Measurements from ENCODE around the gene DIP2C.
"Not testable (repeated sequence)": the region's sequence is repeated elsewhere in the genome, so short reads cannot be mapped to it uniquely, and the experiment has no call there.

DIP2C gene

DNA sequence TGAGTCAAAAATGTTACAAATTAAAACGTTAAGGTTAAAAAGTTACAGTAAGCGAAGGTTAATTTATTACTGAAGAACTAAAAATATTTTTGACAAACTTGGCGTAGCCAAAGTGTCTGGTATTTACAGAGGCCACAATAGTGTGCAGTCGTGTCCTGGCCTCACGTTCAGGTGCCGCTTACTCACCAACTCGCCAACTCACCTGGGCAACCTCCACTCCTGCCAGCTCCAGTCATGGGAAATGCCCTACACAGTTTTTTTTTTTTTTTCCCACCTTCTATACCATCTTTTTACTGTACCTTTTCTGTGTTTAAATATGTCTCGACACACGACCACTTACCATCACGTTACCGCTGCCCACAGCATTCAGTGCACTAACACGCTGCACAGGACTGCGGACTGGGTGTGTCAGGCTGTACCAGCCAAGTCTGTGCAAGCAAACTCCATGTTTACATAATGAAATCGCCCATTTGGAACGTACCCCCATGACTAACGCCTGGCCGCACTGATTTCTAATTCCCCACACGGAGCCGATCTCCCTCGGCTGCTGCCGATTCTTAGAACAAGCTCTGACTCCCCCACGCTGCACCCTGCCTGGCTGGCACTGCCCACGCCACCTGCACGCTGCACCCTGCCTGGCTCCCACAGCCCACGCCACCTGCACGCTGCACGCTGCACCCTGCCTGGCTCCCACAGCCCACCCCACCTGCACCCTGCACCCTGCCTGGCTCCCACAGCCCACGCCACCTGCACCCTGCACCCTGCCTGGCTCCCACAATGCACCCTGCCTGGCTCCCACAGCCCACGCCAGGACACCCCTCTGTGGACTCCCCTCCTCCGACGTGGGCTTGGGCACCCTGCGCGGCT lies 351.1 kb downstream of the DIP2C start:
- DNase-seq, result no peak

DNA sequence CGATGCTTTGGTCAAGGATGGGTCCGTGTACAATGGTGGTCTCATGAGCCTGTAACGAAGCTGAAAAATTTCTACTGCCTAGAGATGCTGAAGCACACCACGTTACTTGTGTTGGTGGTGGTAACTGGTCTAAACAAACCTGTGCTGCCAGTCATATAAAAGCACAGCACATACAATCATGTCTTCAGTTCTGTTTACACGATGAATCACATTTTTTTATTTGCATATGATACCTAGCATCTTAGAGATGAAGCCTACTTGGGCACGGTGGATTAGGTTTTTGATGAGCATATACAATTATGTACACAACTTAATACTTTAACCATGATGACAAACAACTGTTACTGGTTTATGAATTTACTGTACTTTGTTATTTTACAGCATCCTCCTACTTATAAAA lies 353.2 kb downstream of the DIP2C start:
- DNase-seq, result no peak

DNA sequence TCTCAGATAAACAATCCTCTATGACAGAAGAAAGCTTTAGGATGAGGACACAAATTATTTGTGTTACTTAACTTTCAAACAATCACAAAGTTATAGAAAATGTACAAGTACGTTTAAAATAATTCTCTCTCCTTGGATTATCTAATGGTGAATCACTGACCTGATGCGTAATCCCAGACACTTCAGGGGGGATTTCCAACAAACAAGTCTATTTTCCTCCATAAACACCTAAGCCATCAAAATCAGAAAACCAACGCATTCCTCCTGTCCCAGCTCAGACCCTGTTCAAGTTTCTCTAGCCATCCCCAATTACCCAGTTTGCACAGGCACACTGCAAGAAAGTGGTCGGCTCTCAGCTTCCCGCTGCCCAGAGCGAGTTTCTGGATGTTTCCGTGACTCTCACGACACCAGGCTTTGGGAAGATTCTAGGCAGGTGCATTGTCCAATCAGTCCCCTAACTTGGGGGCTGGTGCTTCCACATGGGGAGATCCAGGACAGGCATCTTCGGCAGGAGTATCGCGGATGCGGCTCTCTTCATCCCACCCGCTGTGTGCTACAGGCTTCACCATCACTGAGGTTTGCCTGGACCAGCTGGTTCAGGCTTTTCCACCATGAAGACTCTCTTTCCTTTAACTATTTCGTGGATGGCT lies 354.2 kb downstream of the DIP2C start:
- no peak for DNase-seq

DNA sequence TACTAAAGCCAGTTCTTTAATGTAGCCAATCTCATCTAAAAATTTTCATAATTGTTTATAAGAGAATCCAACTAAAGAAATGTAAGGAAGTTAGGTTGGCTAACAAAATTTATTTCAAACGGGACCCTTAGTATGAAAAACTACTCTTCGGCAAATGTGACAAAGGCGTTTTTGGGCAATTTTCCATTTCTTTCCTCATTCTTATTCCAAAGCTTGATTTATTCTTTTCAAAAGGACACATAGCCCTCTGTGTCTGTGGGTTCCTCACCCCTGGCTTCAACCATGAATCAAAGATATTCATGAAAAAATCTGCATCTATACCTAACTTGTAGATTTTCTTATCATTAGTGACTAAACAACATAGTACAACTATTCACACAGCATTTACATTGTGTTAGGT lies 358.3 kb downstream of the DIP2C start:
- DNase-seq, result no peak

DNA sequence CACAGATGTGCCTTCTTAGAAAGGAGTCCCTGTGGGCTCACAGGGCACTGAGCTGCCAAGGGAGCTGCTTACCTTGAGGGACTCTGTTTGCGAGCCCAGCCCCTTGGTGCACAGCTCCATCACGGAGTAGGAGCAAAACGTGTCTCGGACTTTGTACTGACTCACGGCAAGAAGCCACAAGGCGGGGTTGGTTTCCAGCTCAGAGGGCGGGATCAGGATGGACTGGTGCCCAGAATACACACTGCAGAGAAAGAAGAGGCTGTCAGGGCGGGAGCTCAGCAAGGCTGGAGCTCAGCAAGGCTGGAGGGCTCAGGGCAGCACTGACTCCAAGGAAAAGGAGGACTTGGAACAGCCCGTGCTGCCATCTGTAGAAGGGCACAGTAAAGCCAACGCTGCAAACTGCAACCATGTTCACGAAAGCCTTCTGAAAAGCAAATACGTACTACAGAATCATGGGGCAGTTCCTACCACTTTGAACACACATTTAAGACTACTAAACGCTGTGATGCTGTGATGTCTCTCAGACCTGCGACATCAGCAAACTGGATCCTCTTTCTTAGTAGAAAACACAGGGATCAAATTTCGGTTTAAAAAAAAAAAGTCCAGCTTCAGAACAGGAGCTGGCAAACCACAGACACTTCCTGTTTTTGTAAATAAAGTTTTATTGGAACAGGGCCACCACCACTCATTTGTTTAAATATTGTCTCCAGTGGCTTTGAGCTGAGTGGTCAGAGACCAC lies 359.9 kb downstream of the DIP2C start:
- DNase-seq, result no peak

DNA sequence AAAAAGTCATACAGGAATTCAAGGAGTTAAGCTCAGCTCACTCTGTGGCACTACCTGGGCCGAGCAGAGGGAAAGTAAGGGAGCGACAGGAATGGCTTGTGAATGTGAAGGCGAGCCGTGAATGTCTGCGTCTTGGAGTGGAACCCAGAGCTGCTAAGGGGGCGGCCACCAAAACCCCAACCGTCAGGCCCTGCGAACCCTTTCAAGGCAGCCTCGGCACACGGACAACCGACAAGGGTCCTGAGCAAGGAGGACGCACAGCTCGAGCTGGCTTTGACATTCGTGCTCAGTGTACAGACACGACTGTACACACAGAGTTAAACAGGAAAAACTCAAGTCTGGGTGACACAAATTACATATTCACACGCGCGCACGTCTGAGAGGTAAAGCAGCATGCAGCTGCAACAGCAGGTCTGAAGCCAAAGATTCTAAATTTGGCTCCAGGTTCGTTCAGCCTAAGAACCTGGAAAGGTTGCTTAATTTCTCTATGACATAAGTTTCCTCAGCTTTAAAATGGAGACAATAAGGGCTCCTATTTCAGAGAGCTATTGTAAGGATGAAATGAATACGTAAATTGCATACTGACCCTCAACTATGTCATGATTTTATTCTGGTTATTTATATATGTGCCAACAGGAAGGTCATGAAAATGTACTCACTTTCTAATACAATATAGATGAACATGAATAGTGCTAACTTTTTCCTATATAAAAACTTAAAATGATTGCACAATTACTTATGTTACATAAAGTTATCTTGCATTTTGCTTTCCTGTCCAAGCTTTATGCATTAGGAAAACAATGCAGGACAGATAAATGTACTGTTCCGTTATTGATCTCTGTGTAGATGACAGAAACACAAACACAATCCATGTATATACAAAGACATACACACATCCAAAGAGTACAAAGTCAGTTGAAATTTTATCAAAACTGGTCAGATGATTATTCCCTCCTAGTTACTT lies 361.3 kb downstream of the DIP2C start:
- no peak for DNase-seq

DNA sequence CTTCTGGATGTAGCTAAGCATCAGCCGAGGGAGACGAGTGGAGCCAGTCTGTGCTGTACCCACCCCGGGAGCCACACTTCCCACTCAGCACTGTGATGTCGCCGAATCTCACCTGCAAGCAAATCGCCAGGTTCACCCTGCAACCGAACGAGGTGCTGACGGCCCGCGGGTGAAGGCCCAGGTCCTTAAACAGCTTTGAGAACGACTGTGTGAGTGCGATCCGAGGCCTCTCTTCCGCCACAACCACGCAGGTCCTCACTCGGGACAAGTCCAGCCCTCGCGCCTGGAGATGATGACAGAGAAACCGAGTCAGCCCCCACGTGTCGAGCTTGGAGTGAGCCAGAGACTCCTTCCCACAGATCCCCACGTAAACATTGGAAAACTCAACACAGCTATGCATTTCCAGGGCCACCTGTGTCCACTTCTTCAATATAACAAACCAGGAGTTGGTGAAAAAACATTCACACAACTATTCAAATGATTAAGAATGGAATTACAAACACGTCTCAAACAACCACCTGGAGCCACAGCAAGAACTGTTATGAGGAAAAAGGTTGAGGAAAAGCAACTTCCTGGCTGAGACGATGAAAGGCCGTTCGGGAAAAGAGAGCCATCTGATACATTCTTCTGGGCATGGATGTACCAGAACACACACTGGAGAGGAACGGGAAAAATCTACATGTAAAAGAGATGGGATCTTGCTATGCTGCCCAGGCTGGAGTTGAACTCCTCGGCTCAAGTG lies 362.4 kb downstream of the DIP2C start:
- DNase-seq, result no peak

DNA sequence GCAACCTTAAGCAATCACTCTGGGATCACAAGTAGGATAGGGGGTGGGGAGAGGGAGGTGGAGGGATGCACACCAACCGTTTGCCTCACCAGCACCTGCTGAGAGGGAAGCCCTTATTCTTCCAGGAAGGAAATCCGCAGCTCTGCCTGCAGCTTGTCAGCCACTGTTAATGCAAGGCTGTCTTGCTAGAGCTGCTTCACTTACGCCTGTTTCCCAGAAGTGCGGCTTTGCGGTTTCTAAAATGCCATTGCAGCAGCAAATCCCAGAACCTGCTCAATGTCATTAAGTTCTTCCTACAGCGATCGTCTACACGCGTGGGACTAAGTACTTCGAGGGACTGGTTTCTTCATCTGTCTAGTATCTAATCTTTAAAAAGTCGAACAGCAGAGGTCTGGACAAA lies 363.1 kb downstream of the DIP2C start:
- DNase-seq, result no peak

DNA sequence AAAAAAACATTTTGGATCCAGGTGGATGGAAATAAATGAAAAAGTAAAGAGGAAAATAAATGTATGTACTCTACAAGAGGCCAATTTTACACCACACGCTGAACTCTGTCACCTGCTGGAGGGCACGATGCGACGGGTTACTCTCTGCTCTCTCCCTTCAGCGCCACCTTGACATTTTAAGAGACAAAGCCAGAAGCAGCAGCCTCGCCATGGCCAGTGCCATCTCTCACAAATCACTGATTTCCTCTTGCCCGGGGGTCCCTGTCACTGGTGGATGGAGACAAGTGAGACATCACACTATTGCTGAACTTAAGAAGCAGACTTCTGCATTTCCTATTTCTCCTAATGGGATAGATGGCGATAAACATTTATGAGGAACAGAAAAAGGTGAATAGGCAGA lies 364.2 kb downstream of the DIP2C start:
- DNase-seq, result no peak

DNA sequence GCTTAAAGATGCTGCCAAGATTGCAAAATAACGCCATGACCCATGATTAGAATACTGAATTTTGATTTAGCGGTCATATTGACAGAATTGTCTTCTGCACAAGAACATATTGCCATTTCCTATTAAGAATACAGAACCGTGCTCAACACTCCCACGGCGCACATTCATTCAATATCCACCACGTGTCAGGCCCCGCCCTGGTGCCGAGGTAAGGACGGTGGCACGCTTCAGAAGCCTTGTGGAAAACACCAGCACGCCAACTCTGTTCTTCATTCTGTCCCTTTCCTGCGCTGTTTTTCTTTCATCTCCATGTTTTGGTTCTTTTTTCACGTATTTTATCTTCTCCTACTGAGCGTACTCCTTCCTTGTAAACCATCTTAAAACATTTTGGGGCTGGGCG lies 364.9 kb downstream of the DIP2C start:
- DNase-seq, result no peak

DNA sequence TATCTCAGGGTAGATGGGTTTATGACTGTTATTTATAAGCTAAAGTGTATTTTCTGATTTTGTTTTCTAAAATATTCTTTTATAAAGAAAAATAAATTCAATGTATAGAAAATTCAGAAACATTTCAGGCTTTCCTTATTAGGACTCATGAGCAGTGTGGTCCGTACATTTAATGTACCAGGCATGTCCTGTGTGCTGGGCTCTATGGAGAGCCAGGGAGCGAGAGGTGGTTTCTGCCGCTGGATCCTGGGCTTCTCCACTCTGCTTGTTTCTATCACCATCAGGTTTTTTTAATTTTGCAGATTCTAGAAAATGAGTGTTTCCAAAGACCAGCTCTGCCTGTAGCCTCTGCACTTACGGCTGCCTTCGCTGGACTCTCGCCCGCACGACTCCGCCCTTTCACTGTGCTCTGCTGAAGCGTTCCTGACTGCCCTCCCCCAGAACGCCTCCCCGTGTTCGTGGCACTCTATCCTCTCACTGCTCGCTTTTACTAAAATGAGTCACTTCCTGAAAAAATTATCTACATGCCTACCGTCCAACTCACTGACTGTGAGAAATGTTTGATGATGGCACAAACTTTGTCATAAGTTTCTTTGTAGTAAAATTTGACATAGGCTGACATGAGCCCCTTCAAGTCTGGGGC lies 365.7 kb downstream of the DIP2C start:
- DNase-seq, result no peak

DNA sequence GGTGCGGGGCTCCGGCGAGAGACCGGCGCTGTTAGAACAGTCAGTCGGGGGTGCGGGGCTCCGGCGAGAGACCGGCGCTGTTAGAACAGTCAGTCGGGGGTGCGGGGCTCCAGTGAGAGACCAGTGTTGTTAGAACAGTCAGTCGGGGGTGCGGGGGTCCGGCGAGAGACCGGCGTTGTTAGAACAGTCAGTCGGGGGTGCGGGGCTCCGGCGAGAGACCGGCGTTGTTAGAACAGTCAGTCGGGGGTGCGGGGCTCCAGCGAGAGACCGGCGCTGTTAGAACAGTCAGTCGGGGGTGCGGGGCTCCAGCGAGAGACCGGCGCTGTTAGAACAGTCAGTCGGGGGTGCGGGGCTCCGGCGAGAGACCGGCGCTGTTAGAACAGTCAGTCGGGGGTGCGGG lies 366.4 kb downstream of the DIP2C start:
- not testable (repeated sequence) for DNase-seq

DNA sequence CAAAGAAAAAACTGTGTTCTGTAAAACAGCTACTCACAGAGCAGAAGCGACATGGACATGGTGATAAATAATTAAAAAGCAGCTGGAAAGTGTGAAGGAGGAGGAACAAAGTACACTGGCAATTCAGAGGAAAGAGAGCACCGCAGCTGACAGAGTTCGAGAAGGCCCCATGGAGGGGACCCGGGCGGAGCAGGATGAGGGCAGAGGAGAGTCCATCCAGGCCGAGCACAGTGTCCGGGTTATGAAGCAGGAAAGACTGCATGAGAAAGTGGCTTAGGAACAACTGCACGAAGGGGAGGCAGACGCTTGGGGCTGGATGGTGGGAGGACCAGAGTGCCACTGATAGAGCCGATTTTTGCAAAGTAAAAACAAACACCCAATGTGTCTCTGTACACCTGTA lies 368.7 kb downstream of the DIP2C start:
- DNase-seq, result no peak

DNA sequence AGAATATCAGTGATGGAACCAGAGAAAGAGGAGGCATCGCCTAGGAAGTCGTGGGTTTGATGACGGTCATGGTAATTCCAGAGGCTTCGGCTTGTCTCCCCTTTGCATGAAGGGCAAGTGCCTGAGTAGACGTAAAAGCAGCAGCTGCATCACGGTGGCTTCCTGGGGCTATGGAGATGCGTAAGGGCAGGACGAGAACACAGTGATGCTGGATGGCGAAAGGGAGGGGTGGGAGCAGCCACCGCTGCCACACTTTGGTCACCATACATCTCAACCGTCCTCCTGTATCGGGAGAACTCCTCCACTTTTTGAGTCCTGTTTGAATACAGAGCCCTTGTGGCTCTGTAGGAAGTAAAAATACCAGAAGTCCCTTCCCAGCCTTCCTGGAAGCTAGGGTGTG lies 371.5 kb downstream of the DIP2C start:
- no peak for DNase-seq

DNA sequence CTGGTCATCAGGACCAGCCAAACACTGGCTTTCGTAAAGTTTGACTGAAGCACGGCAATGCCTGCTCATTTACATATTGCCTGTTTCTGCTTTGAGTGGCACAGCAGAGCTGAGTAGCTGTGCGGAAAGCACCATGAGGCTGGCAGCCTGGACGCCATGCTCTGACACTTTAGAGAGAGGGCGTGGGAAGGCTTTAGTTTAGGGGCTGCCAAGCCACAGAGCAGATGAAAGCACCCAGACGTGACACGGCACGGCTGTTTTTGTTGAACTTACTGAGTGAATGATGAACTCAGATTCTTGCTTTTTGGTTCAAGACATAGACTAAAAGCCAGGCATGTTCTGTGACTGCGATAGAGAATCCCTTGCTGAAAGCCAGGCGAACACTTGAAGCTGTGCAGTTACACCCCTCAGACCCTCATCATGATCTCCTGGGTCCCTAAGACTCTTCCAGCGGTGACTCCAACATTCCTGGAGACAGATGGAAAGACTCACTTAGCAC lies 372.1 kb downstream of the DIP2C start:
- DNase-seq, result no peak

DNA sequence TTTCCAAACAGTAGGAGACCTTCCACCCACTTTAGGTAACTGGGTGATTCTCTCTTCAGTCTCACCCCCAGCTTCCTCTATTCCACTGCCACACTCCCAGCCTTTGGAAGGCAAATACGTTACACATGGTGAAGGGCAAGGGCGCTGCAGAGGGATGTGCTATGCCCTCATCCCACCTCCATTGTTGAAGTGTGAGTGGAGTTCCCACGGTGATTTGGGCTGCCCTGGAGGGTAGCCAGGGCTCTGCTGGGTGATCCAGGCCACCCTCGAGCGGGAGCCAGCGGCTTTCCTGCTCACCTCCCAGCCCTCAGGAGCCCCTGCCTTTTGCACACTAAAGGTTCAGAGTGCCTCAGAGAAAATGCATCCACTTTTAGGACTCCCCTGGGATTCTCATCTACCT lies 373.1 kb downstream of the DIP2C start:
- DNase-seq, result no peak

DNA sequence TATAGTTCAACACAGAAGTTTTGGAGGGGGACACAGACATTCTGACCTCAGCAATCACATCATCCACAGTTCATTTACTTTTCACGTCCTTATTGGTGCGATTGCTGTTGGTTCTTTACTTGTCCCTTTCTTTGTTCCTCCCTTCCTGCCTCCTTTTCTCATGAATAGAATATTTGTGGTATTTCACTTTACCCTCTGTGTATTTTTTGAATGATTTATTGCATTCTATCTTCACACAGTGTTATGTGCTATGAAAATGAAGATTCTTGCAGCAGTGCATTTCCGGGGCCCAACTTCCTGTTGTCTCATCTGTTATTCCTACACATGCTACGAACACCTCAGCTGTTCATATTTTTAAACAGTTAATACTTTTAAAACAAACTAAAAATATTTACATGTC lies 374.6 kb downstream of the DIP2C start:
- DNase-seq, result no peak

DNA sequence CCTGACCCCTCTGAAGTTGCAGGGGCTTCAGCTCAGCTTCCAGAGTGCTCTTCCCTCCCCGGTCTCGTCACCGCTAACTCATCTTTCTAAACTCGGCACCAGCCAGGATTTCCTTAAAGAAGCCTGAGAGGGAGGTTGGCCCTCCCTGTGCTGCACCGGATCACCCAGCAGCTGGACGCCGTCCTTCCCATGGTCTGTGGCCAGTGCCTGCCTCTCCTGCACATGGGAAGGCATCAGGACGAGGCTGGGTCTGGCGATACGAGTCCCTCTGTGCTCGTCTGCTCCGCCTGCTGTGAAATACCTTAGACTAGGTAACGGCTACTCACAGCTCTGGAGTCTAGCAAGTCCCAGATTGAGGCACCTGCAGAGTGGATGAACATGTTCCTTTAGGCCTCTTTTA lies 375.1 kb downstream of the DIP2C start:
- no peak for DNase-seq

DNA sequence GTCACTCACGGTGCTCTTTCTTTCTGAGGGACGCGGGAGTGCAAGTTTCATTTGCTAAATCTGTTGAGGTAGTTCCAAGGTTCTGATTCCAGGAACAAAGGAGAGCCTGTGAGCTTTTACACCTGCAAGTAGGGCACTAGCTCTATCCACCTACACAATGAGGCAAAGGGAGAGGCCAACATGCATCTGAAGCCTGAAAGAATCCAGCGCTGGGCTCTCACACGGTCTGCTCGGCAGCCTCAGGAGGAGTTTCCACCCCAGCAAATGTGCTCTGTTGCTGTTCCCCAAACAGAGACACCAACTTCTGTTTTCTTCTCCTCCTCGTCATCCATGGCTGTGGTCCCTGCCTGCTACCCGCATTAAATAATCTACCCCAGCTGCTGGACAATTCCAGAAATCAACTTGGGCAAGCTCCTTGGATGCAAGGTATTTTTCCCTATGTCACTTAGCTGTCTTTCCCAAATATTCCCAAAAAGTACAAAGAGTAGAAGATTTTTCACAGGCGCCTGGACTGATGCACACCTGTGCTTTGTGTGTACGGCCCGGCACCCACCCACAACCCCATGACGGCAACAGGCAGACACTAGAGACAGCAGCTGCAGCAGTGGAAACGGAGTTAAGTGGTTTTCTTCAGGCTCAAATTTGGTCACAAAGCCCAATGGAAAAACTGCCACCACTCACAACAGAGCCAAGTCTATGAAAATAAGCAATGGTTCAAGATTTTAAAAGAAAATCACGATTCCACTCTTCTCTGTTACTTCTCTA lies 377.4 kb downstream of the DIP2C start:
- DNase-seq, result no peak

DNA sequence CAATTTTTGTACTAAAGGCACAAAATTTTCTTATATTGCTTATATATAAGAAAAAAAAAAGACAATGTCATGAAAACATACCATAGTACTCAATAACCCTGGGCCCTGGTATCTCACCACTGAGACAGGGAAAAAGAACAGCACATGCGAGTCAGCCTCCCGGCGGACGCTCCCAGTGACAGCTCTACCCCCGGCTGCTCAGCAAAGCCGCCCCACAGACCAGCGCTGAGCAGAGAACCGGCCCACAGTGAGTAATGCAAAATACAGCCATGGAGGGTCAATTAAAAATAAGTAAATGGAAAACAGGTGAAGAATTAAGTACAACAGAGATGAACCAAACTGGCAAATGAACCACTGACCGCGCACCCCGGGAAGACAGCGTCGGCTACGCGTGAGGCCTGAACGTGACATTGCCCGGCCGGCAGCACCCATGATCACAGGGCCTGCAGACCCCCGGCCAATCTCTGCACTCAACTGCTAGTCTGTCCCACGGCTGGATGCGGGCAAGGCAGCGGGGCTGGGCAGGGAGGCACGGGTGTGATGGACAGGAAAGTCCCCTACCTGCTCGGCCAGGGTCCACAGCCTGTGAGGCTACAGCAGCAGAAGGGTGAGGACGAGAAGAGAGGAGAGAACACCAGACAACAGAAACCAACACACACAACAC lies 378.4 kb downstream of the DIP2C start:
- DNase-seq, result no peak
